ENCODE results near the gene CAPSL. TPM values are rescaled to one million over a fixed set of nuclear protein-coding genes. Genes with fewer than 3 reads are reported as not detected.
"Not testable (repeated sequence)": the region's sequence is repeated elsewhere in the genome, so short reads cannot be mapped to it uniquely, and the experiment has no call there.

The CAPSL gene
- total RNA-seq: not detected

- H3K4me1 ChIP-seq: no peaks in the 10 kb centered on the region
- no peaks in the 10 kb centered on the region for H3K27me3 ChIP-seq
- H3K36me3 ChIP-seq: no peaks in the 10 kb centered on the region
- H3K4me3 ChIP-seq: no peak within 1 kb of the TSS
- no peak for TF ChIP-seq POLR2A (IDR thresholded peaks at IDR 0.05)
- no peak for TF ChIP-seq CTCF (IDR thresholded peaks at IDR 0.05)
- no peak for TF ChIP-seq POLR2AphosphoS5 (IDR thresholded peaks at IDR 0.05; ENCODE audit: insufficient read depth in 1 of 2, low read depth in 1 of 2)
- intact Hi-C loops (cut with DNase I): no loop called here
- H3K27ac ChIP-seq: no peak within 1 kb of the TSS
- H3K9me3 ChIP-seq: no peaks in the 10 kb centered on the region
- no peak for DNase-seq (ENCODE audit: extremely low spot score in 2 of 2)
Observed at GRCh38 chr5:35938568-35939227, at the start of gene CAPSL. Gene CAPSL (minus strand): TSS chr5:35938622. CDS start chr5:35921120, 17,502 bp downstream.

- no peaks in the 10 kb centered on the region for H3K9me3 ChIP-seq
- TF ChIP-seq CTCF (IDR thresholded peaks at IDR 0.05) (no peak), POLR2A (IDR thresholded peaks at IDR 0.05) (no peak), POLR2AphosphoS5 (IDR thresholded peaks at IDR 0.05; ENCODE audit: insufficient read depth in 1 of 2, low read depth in 1 of 2) (no peak)
- intact Hi-C loops (cut with DNase I): no loop called here
- no peak overlapping the region for H3K4me3 ChIP-seq
- no peaks in the 10 kb centered on the region for H3K27me3 ChIP-seq
- no peak for DNase-seq (ENCODE audit: extremely low spot score in 2 of 2)
- H3K36me3 ChIP-seq: no peaks in the 10 kb centered on the region
- no peaks in the 10 kb centered on the region for H3K4me1 ChIP-seq
- H3K27ac ChIP-seq: no peak overlapping the region
Observed at GRCh38 chr5:35987776-35988175, 49.4 kb upstream of the CAPSL start.

GRCh38 chr5:35979715-35980114, 41.3 kb upstream of the CAPSL start:
- H3K36me3 ChIP-seq: no peaks in the 10 kb centered on the region
- no peaks in the 10 kb centered on the region for H3K27me3 ChIP-seq
- no peaks in the 10 kb centered on the region for H3K4me1 ChIP-seq
- intact Hi-C loops (cut with DNase I): no loop called here
- H3K4me3 ChIP-seq: no peak overlapping the region
- H3K9me3 ChIP-seq: no peaks in the 10 kb centered on the region
- no peak for TF ChIP-seq POLR2A (IDR thresholded peaks at IDR 0.05)
- no peak for TF ChIP-seq POLR2AphosphoS5 (IDR thresholded peaks at IDR 0.05; ENCODE audit: insufficient read depth in 1 of 2, low read depth in 1 of 2)
- TF ChIP-seq CTCF (IDR thresholded peaks at IDR 0.05): no peak
- DNase-seq (ENCODE audit: extremely low spot score in 2 of 2): no peak
- H3K27ac ChIP-seq: no peak overlapping the region

GRCh38 chr5:35976859-35977258, 38.4 kb upstream of the CAPSL start:
- H3K27me3 ChIP-seq; H3K36me3 ChIP-seq; H3K4me3 ChIP-seq; DNase-seq (ENCODE audit: extremely low spot score in 2 of 2); H3K27ac ChIP-seq; H3K4me1 ChIP-seq; intact Hi-C loops (cut with DNase I); H3K9me3 ChIP-seq: not testable (repeated sequence)

- H3K4me1 ChIP-seq: no peaks in the 10 kb centered on the region
- no peak overlapping the region for H3K27ac ChIP-seq
- H3K27me3 ChIP-seq: no peaks in the 10 kb centered on the region
- H3K36me3 ChIP-seq: no peaks in the 10 kb centered on the region
- H3K9me3 ChIP-seq: no peaks in the 10 kb centered on the region
- intact Hi-C loops (cut with DNase I): no loop called here
- no peak for TF ChIP-seq POLR2AphosphoS5 (IDR thresholded peaks at IDR 0.05; ENCODE audit: insufficient read depth in 1 of 2, low read depth in 1 of 2)
- no peak for TF ChIP-seq POLR2A (IDR thresholded peaks at IDR 0.05)
- no peak for TF ChIP-seq CTCF (IDR thresholded peaks at IDR 0.05)
- DNase-seq (ENCODE audit: extremely low spot score in 2 of 2): no peak
- H3K4me3 ChIP-seq: no peak overlapping the region
Observed at GRCh38 chr5:35974570-35974969, 36.1 kb upstream of the CAPSL start.
